Measurements from ENCODE around the gene ARRDC1.

DNA sequence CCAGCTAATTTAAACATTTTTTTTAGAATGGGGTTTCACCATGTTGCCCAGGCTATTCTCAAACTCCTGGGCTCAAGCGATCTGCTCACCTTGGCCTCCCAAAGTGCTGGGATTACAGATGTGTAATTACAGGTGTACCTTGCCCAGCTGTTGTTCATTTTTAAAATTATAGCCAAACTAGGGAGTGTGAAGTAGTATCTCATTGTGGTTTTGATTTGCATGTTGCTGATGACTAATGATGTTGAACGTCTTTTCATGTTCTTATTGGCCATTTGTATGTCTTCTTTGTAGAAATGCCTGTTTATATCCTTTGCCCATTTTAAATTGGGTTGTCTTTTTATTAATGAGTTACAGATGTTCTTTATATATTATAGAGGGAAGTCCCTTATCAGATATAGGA, 44.8 kb downstream of the ARRDC1 start:
- TF ChIP-seq POLR2A (IDR thresholded peaks at IDR 0.05) = no peak
- TF ChIP-seq, protein P1, sequence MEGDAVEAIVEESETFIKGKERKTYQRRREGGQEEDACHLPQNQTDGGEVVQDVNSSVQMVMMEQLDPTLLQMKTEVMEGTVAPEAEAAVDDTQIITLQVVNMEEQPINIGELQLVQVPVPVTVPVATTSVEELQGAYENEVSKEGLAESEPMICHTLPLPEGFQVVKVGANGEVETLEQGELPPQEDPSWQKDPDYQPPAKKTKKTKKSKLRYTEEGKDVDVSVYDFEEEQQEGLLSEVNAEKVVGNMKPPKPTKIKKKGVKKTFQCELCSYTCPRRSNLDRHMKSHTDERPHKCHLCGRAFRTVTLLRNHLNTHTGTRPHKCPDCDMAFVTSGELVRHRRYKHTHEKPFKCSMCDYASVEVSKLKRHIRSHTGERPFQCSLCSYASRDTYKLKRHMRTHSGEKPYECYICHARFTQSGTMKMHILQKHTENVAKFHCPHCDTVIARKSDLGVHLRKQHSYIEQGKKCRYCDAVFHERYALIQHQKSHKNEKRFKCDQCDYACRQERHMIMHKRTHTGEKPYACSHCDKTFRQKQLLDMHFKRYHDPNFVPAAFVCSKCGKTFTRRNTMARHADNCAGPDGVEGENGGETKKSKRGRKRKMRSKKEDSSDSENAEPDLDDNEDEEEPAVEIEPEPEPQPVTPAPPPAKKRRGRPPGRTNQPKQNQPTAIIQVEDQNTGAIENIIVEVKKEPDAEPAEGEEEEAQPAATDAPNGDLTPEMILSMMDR (IDR thresholded peaks at IDR 0.05) = no peak
